ENCODE measurements around the gene XYLB. TPM values are rescaled to one million over a fixed set of nuclear protein-coding genes. Genes with fewer than 3 reads are reported as not detected.

The XYLB gene
- total RNA-seq, 1 donor = 10.1 TPM

DNA sequence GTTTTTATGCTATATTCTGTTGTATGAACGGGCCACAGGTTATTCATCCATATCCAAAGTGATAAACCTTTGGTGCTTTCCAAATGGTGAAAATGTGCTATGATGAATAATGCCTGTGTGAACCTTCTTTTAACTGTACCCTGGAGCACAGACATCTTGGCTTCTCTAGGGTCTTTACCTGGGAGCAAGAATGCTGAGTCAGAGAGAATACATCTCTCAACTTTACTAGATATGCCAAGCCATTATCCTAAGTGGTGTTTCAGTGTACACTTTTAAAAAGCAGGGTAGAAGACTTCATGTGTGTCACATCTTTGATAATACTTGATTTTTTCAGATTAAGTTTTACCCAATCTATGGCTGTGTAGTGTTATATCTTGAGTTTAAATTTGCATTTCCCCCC is 23.5 kb upstream of the XYLB start:
- H3K9me3 ChIP-seq (ENCODE audit: low read depth, low read length) = peaks cover 3% of the 10 kb centered on the region
- H4K20me1 ChIP-seq (ENCODE audit: insufficient read depth, low read length) = no peaks in the 10 kb centered on the region
- no peak overlapping the region for H2AFZ ChIP-seq (ENCODE audit: low read length)
- TF ChIP-seq, protein P1, sequence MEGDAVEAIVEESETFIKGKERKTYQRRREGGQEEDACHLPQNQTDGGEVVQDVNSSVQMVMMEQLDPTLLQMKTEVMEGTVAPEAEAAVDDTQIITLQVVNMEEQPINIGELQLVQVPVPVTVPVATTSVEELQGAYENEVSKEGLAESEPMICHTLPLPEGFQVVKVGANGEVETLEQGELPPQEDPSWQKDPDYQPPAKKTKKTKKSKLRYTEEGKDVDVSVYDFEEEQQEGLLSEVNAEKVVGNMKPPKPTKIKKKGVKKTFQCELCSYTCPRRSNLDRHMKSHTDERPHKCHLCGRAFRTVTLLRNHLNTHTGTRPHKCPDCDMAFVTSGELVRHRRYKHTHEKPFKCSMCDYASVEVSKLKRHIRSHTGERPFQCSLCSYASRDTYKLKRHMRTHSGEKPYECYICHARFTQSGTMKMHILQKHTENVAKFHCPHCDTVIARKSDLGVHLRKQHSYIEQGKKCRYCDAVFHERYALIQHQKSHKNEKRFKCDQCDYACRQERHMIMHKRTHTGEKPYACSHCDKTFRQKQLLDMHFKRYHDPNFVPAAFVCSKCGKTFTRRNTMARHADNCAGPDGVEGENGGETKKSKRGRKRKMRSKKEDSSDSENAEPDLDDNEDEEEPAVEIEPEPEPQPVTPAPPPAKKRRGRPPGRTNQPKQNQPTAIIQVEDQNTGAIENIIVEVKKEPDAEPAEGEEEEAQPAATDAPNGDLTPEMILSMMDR (IDR thresholded peaks at IDR 0.05; ENCODE audit: extremely low read depth, low read depth, low read length) = no peak
- H3K4me3 ChIP-seq (ENCODE audit: insufficient read depth, low read length) = no peak overlapping the region
- no peak overlapping the region for H3K27ac ChIP-seq (ENCODE audit: low read depth, low read length)
- H3K27me3 ChIP-seq (ENCODE audit: insufficient read depth, low read length) = peaks cover 4% of the 10 kb centered on the region
- no peak overlapping the region for H3K4me2 ChIP-seq (ENCODE audit: insufficient read depth, low read length)
- peaks cover 4% of the 10 kb centered on the region for H3K4me1 ChIP-seq (ENCODE audit: insufficient read depth, low read length)
- H3K79me2 ChIP-seq (ENCODE audit: insufficient read depth, low read length) = no peaks in the 10 kb centered on the region
- no peak for DNase-seq (ENCODE audit: insufficient read length, low spot score, missing footprints)
- H3K36me3 ChIP-seq (ENCODE audit: insufficient read depth, low read length) = no peaks in the 10 kb centered on the region

DNA sequence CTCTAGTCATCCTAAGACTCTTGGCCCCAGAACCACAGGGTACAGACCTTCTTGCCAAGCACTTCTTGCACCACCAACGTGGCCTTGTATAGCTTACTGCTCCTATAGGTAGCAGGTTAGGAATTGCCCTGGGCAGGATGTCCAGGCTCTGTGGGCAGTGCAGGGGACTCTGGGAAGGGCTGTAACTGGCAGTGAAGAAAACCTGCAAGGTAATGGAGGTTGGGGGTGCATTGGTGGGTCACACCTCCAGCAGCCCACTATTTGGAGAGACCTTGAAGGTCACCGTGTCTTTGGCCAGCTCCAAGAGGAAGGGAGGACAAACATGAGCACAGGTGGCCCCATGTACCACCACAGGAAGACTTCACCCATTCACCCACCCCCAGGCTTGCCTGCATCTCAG is 21.3 kb upstream of the XYLB start:
- Histone ChIP-seq H3K4me2 (ENCODE audit: insufficient read depth, low read length) (no peak overlapping the region), H4K20me1 (ENCODE audit: insufficient read depth, low read length) (no peaks in the 10 kb centered on the region), H3K27ac (ENCODE audit: low read depth, low read length) (no peak overlapping the region), H3K4me1 (ENCODE audit: insufficient read depth, low read length) (peaks cover 4% of the 10 kb centered on the region), H2AFZ (ENCODE audit: low read length) (no peak overlapping the region), H3K9me3 (ENCODE audit: low read depth, low read length) (peaks cover 3% of the 10 kb centered on the region), H3K79me2 (ENCODE audit: insufficient read depth, low read length) (no peaks in the 10 kb centered on the region), H3K36me3 (ENCODE audit: insufficient read depth, low read length) (no peaks in the 10 kb centered on the region), H3K4me3 (ENCODE audit: insufficient read depth, low read length) (no peak overlapping the region), H3K27me3 (ENCODE audit: insufficient read depth, low read length) (peaks cover 4% of the 10 kb centered on the region)
- TF ChIP-seq, protein P1 (IDR thresholded peaks at IDR 0.05; ENCODE audit: extremely low read depth, low read depth, low read length) = no peak
- no peak for DNase-seq (ENCODE audit: insufficient read length, low spot score, missing footprints)

- H3K4me1 ChIP-seq (ENCODE audit: insufficient read depth, low read length) = peaks cover 4% of the 10 kb centered on the region
- TF ChIP-seq, protein P1 (IDR thresholded peaks at IDR 0.05; ENCODE audit: extremely low read depth, low read depth, low read length) = no peak
- peaks cover 4% of the 10 kb centered on the region for H3K27me3 ChIP-seq (ENCODE audit: insufficient read depth, low read length)
- H2AFZ ChIP-seq (ENCODE audit: low read length) = no peak overlapping the region
- H3K36me3 ChIP-seq (ENCODE audit: insufficient read depth, low read length) = no peaks in the 10 kb centered on the region
- peaks cover 3% of the 10 kb centered on the region for H3K9me3 ChIP-seq (ENCODE audit: low read depth, low read length)
- H3K4me3 ChIP-seq (ENCODE audit: insufficient read depth, low read length) = no peak overlapping the region
- DNase-seq (ENCODE audit: insufficient read length, low spot score, missing footprints) = no peak
- H4K20me1 ChIP-seq (ENCODE audit: insufficient read depth, low read length) = no peaks in the 10 kb centered on the region
- H3K79me2 ChIP-seq (ENCODE audit: insufficient read depth, low read length) = no peaks in the 10 kb centered on the region
- no peak overlapping the region for H3K4me2 ChIP-seq (ENCODE audit: insufficient read depth, low read length)
- peak overlapping the region; percentile 10 for H3K27ac ChIP-seq (ENCODE audit: low read depth, low read length)
Observed at GRCh38 chr3:38327335-38328009, 19.1 kb upstream of the XYLB start.

- Histone ChIP-seq H3K4me1 (ENCODE audit: insufficient read depth, low read length) (peaks cover 16% of the 10 kb centered on the region), H3K4me2 (ENCODE audit: insufficient read depth, low read length) (no peak overlapping the region), H3K27ac (ENCODE audit: low read depth, low read length) (no peak overlapping the region), H3K79me2 (ENCODE audit: insufficient read depth, low read length) (no peaks in the 10 kb centered on the region), H3K4me3 (ENCODE audit: insufficient read depth, low read length) (no peak overlapping the region), H4K20me1 (ENCODE audit: insufficient read depth, low read length) (no peaks in the 10 kb centered on the region), H3K9me3 (ENCODE audit: low read depth, low read length) (peaks cover 3% of the 10 kb centered on the region), H3K36me3 (ENCODE audit: insufficient read depth, low read length) (no peaks in the 10 kb centered on the region), H3K27me3 (ENCODE audit: insufficient read depth, low read length) (no peaks in the 10 kb centered on the region), H2AFZ (ENCODE audit: low read length) (no peak overlapping the region)
- TF ChIP-seq, protein P1 (IDR thresholded peaks at IDR 0.05; ENCODE audit: extremely low read depth, low read depth, low read length) = no peak
- no peak for DNase-seq (ENCODE audit: insufficient read length, low spot score, missing footprints)
Observed at GRCh38 chr3:38331257-38332022, 15.1 kb upstream of the XYLB start.

Measured in osteoblast (primary cell).